ENCODE measurements around the gene TTC39C. TPM values are rescaled to one million over a fixed set of nuclear protein-coding genes. Genes with fewer than 3 reads are reported as not detected.

Gene TTC39C
- polyA plus RNA-seq, 3 donors, result 4.3 to 29.5 (median 8.3) TPM

- H3K27me3 ChIP-seq (ENCODE audit: control insufficient read depth in 2 of 2, insufficient read depth in 2 of 2, low read length in 2 of 2), result no peaks in the 10 kb centered on the region
- intact Hi-C loops (cut with micrococcal nuclease), result no loop called here
- H3K4me3 ChIP-seq (replicated peaks in 1 of 3; ENCODE audit: low read depth in 2 of 3, low read length in 3 of 3), result no peak overlapping the region
- H3K9ac ChIP-seq (ENCODE audit: insufficient read depth, low read length, poor library complexity, severe bottlenecking), result no peak overlapping the region
- peaks cover 64 to 70% of the 10 kb centered on the region in 2 donors for H3K36me3 Mint-ChIP-seq
- H3K4me1 Mint-ChIP-seq, result no peaks in the 10 kb centered on the region
- no peak overlapping the region for H3K4me3 Mint-ChIP-seq
- DNase-seq, result no peak
- H4K20me1 ChIP-seq (ENCODE audit: insufficient read depth, low read length), result no peaks in the 10 kb centered on the region
- no peaks in the 10 kb centered on the region for H3K9me3 ChIP-seq (replicated peaks in 1 of 2; ENCODE audit: control insufficient read depth in 1 of 2, insufficient read depth in 1 of 2, low read length in 2 of 2)
- no peak overlapping the region for H3K27ac ChIP-seq (ENCODE audit: low read depth in 1 of 2, low read length in 2 of 2)
- TF ChIP-seq CTCF (IDR thresholded peaks at IDR 0.05), result no peak
- no peaks in the 10 kb centered on the region for H3K27me3 Mint-ChIP-seq (ENCODE audit: low read depth in 3 of 3)
- H3K36me3 ChIP-seq (replicated peaks in 1 of 2; ENCODE audit: control insufficient read depth in 1 of 2, insufficient read depth in 2 of 2, low read length in 2 of 2), result peaks cover 44 to 77% of the 10 kb centered on the region in 2 donors
- no peak overlapping the region for H2AFZ ChIP-seq (ENCODE audit: insufficient read depth, low read depth, low read length, poor library complexity, severe bottlenecking)
- no peaks in the 10 kb centered on the region for H3K9me3 Mint-ChIP-seq
- H3K4me1 ChIP-seq (ENCODE audit: control insufficient read depth in 1 of 2, insufficient read depth in 2 of 2, low read length in 2 of 2), result no peaks in the 10 kb centered on the region
- no peak overlapping the region for H3K27ac Mint-ChIP-seq
- H3K79me2 ChIP-seq (ENCODE audit: insufficient read depth, low read length), result peaks cover 8% of the 10 kb centered on the region
- H3K4me2 ChIP-seq (replicated peaks; ENCODE audit: extremely low read depth, low read length, poor library complexity, severe bottlenecking), result no peak overlapping the region
Measured at GRCh38 chr18:24071779-24072178, 57.2 kb downstream of the TTC39C start.

GRCh38 chr18:24072743-24073142 lies 58.2 kb downstream of the TTC39C start:
- Mint-ChIP-seq H3K9me3 (no peaks in the 10 kb centered on the region), H3K4me1 (no peaks in the 10 kb centered on the region), H3K27me3 (ENCODE audit: low read depth in 3 of 3) (no peaks in the 10 kb centered on the region), H3K36me3 (peaks cover 59 to 61% of the 10 kb centered on the region in 2 donors), H3K27ac (peak overlapping the region in 1 of 7 donors; percentile 32), H3K4me3 (no peak overlapping the region)
- H4K20me1 ChIP-seq (ENCODE audit: insufficient read depth, low read length), result no peaks in the 10 kb centered on the region
- no peaks in the 10 kb centered on the region for H3K9me3 ChIP-seq (replicated peaks in 1 of 2; ENCODE audit: control insufficient read depth in 1 of 2, insufficient read depth in 1 of 2, low read length in 2 of 2)
- 100% methylated on average over 1 of the region's 1 CpG for WGBS (ENCODE audit: insufficient coverage)
- H3K27me3 ChIP-seq (ENCODE audit: control insufficient read depth in 2 of 2, insufficient read depth in 2 of 2, low read length in 2 of 2), result no peaks in the 10 kb centered on the region
- no peak overlapping the region for H2AFZ ChIP-seq (ENCODE audit: insufficient read depth, low read depth, low read length, poor library complexity, severe bottlenecking)
- no peak overlapping the region for H3K4me2 ChIP-seq (replicated peaks; ENCODE audit: extremely low read depth, low read length, poor library complexity, severe bottlenecking)
- H3K4me1 ChIP-seq (ENCODE audit: control insufficient read depth in 1 of 2, insufficient read depth in 2 of 2, low read length in 2 of 2), result no peaks in the 10 kb centered on the region
- no peak overlapping the region for H3K4me3 ChIP-seq (replicated peaks in 1 of 3; ENCODE audit: low read depth in 2 of 3, low read length in 3 of 3)
- intact Hi-C loops (cut with micrococcal nuclease), result no loop called here
- H3K36me3 ChIP-seq (replicated peaks in 1 of 2; ENCODE audit: control insufficient read depth in 1 of 2, insufficient read depth in 2 of 2, low read length in 2 of 2), result peaks cover 35 to 72% of the 10 kb centered on the region in 2 donors
- no peak overlapping the region for H3K9ac ChIP-seq (ENCODE audit: insufficient read depth, low read length, poor library complexity, severe bottlenecking)
- TF ChIP-seq CTCF (IDR thresholded peaks at IDR 0.05), result no peak
- peak overlapping the region in 1 of 2 donors; percentile 20 for H3K27ac ChIP-seq (ENCODE audit: low read depth in 1 of 2, low read length in 2 of 2)
- DNase-seq, result no peak
- H3K79me2 ChIP-seq (ENCODE audit: insufficient read depth, low read length), result peaks cover 2% of the 10 kb centered on the region

Measured in CD14-positive monocyte (primary cell).